ENCODE measurements around the gene EGFL8.
"Not testable (repeated sequence)": the region's sequence is repeated elsewhere in the genome, so short reads cannot be mapped to it uniquely, and the experiment has no call there.

Gene EGFL8

GRCh38 chr6:32198345-32198696 lies 33.9 kb downstream of the EGFL8 start:
- no peak for DNase-seq

GRCh38 chr6:32198866-32199265 lies 34.5 kb downstream of the EGFL8 start:
- DNase-seq = no peak

GRCh38 chr6:32200711-32201475 lies 36.5 kb downstream of the EGFL8 start:
- no peak for DNase-seq

GRCh38 chr6:32202186-32202585 lies 37.8 kb downstream of the EGFL8 start:
- DNase-seq = no peak

GRCh38 chr6:32203426-32204267 lies 39.3 kb downstream of the EGFL8 start:
- DNase-seq = no peak

GRCh38 chr6:32204268-32204715 lies 39.9 kb downstream of the EGFL8 start:
- DNase-seq = no peak

GRCh38 chr6:32208996-32209395 lies 44.6 kb downstream of the EGFL8 start:
- DNase-seq = no peak

GRCh38 chr6:32210191-32210601 lies 45.8 kb downstream of the EGFL8 start:
- DNase-seq = no peak

GRCh38 chr6:32211432-32211831 lies 47.0 kb downstream of the EGFL8 start:
- DNase-seq = not testable (repeated sequence)

- DNase-seq = no peak
Measured at GRCh38 chr6:32212076-32212760, 47.8 kb downstream of the EGFL8 start.

- no peak for DNase-seq
Measured at GRCh38 chr6:32213649-32214048, 49.3 kb downstream of the EGFL8 start.

GRCh38 chr6:32214126-32214525 lies 49.7 kb downstream of the EGFL8 start:
- DNase-seq = no peak

- no peak for DNase-seq
Measured at GRCh38 chr6:32215617-32216016, 51.2 kb downstream of the EGFL8 start.

GRCh38 chr6:32216285-32216684 lies 51.9 kb downstream of the EGFL8 start:
- DNase-seq = no peak

GRCh38 chr6:32216998-32217397 lies 52.6 kb downstream of the EGFL8 start:
- DNase-seq = no peak

Measured in NCI-H187 treated with DMSO at 0.1 percent for 48 hours (cell line).